ENCODE data around the gene COL8A1. TPM values are rescaled to one million over a fixed set of nuclear protein-coding genes. Genes with fewer than 3 reads are reported as not detected.
A peak's percentile ranks its signal among the peaks of the same experiment; 100 is the strongest.
"Not testable (repeated sequence)": the region's sequence is repeated elsewhere in the genome, so short reads cannot be mapped to it uniquely, and the experiment has no call there.

COL8A1 gene
- polyA plus RNA-seq, 1 donor: 6.6 TPM

- no peaks in the 10 kb centered on the region for H3K36me3 ChIP-seq (ENCODE audit: control insufficient read depth, insufficient read depth, low read length)
- H3K27ac ChIP-seq (ENCODE audit: low read length): no peak overlapping the region
- no peak for DNase-seq
- WGBS (ENCODE audit: insufficient coverage, low lambda C conversion rate): 62% methylated on average over 3 of the region's 8 CpGs
- no peaks in the 10 kb centered on the region for H3K4me1 ChIP-seq (ENCODE audit: control insufficient read depth, insufficient read depth, low read length)
- no peaks in the 10 kb centered on the region for H3K27me3 ChIP-seq (ENCODE audit: control insufficient read depth, insufficient read depth, low read length)
- no peak overlapping the region for H3K4me3 ChIP-seq (ENCODE audit: low read length)
- H3K9me3 ChIP-seq (ENCODE audit: control insufficient read depth, low read depth, low read length): no peaks in the 10 kb centered on the region
These were observed 82.7 kb downstream of the COL8A1 start for GRCh38 chr3:99720985-99721632.

- no peak overlapping the region for H3K4me3 ChIP-seq (ENCODE audit: low read length)
- no peaks in the 10 kb centered on the region for H3K4me1 ChIP-seq (ENCODE audit: control insufficient read depth, insufficient read depth, low read length)
- WGBS (ENCODE audit: insufficient coverage, low lambda C conversion rate): 80% methylated on average over 1 of the region's 2 CpGs
- H3K27ac ChIP-seq (ENCODE audit: low read length): no peak overlapping the region
- no peaks in the 10 kb centered on the region for H3K27me3 ChIP-seq (ENCODE audit: control insufficient read depth, insufficient read depth, low read length)
- no peaks in the 10 kb centered on the region for H3K9me3 ChIP-seq (ENCODE audit: control insufficient read depth, low read depth, low read length)
- DNase-seq: no peak
- no peaks in the 10 kb centered on the region for H3K36me3 ChIP-seq (ENCODE audit: control insufficient read depth, insufficient read depth, low read length)
These were observed 83.2 kb downstream of the COL8A1 start for GRCh38 chr3:99721633-99722007.

- no peak for DNase-seq
- WGBS (ENCODE audit: insufficient coverage, low lambda C conversion rate): 38% methylated on average over 1 of the region's 1 CpG
- Histone ChIP-seq H3K36me3 (ENCODE audit: control insufficient read depth, insufficient read depth, low read length) (no peaks in the 10 kb centered on the region), H3K27ac (ENCODE audit: low read length) (no peak overlapping the region), H3K9me3 (ENCODE audit: control insufficient read depth, low read depth, low read length) (no peaks in the 10 kb centered on the region), H3K27me3 (ENCODE audit: control insufficient read depth, insufficient read depth, low read length) (no peaks in the 10 kb centered on the region), H3K4me1 (ENCODE audit: control insufficient read depth, insufficient read depth, low read length) (no peaks in the 10 kb centered on the region), H3K4me3 (ENCODE audit: low read length) (no peak overlapping the region)
These were observed 85.9 kb downstream of the COL8A1 start for GRCh38 chr3:99724276-99724675.

- Histone ChIP-seq H3K27me3 (ENCODE audit: control insufficient read depth, insufficient read depth, low read length) (no peaks in the 10 kb centered on the region), H3K36me3 (ENCODE audit: control insufficient read depth, insufficient read depth, low read length) (no peaks in the 10 kb centered on the region), H3K4me1 (ENCODE audit: control insufficient read depth, insufficient read depth, low read length) (no peaks in the 10 kb centered on the region), H3K27ac (ENCODE audit: low read length) (no peak overlapping the region), H3K9me3 (ENCODE audit: control insufficient read depth, low read depth, low read length) (no peaks in the 10 kb centered on the region), H3K4me3 (ENCODE audit: low read length) (no peak overlapping the region)
- 100% methylated on average over 1 of the region's 2 CpGs for WGBS (ENCODE audit: insufficient coverage, low lambda C conversion rate)
- no peak for DNase-seq
These were observed 92.5 kb downstream of the COL8A1 start for GRCh38 chr3:99730870-99731269.

GRCh38 chr3:99731499-99731898 lies 93.1 kb downstream of the COL8A1 start:
- Histone ChIP-seq H3K4me1 (ENCODE audit: control insufficient read depth, insufficient read depth, low read length) (no peaks in the 10 kb centered on the region), H3K27ac (ENCODE audit: low read length) (no peak overlapping the region), H3K9me3 (ENCODE audit: control insufficient read depth, low read depth, low read length) (no peaks in the 10 kb centered on the region), H3K4me3 (ENCODE audit: low read length) (no peak overlapping the region), H3K36me3 (ENCODE audit: control insufficient read depth, insufficient read depth, low read length) (no peaks in the 10 kb centered on the region), H3K27me3 (ENCODE audit: control insufficient read depth, insufficient read depth, low read length) (no peaks in the 10 kb centered on the region)
- DNase-seq: no peak
- no CpG with 5 or more reads among the region's 1 CpG for WGBS (ENCODE audit: insufficient coverage, low lambda C conversion rate)

GRCh38 chr3:99740371-99740770 lies 102.0 kb downstream of the COL8A1 start:
- not testable (repeated sequence) for H3K9me3 ChIP-seq (ENCODE audit: control insufficient read depth, low read depth, low read length); H3K36me3 ChIP-seq (ENCODE audit: control insufficient read depth, insufficient read depth, low read length); H3K27ac ChIP-seq (ENCODE audit: low read length); H3K4me3 ChIP-seq (ENCODE audit: low read length); DNase-seq; H3K27me3 ChIP-seq (ENCODE audit: control insufficient read depth, insufficient read depth, low read length); H3K4me1 ChIP-seq (ENCODE audit: control insufficient read depth, insufficient read depth, low read length)
- WGBS (ENCODE audit: insufficient coverage, low lambda C conversion rate): 80% methylated on average over 1 of the region's 2 CpGs

- WGBS (ENCODE audit: insufficient coverage, low lambda C conversion rate): no CpG with 5 or more reads among the region's 2 CpGs
- Histone ChIP-seq H3K27ac (ENCODE audit: low read length) (no peak overlapping the region), H3K4me3 (ENCODE audit: low read length) (no peak overlapping the region), H3K27me3 (ENCODE audit: control insufficient read depth, insufficient read depth, low read length) (no peaks in the 10 kb centered on the region), H3K4me1 (ENCODE audit: control insufficient read depth, insufficient read depth, low read length) (no peaks in the 10 kb centered on the region), H3K36me3 (ENCODE audit: control insufficient read depth, insufficient read depth, low read length) (no peaks in the 10 kb centered on the region), H3K9me3 (ENCODE audit: control insufficient read depth, low read depth, low read length) (no peaks in the 10 kb centered on the region)
- DNase-seq: no peak
These were observed 103.2 kb downstream of the COL8A1 start for GRCh38 chr3:99741588-99741987.

- WGBS (ENCODE audit: insufficient coverage, low lambda C conversion rate): no CpG with 5 or more reads among the region's 3 CpGs
- H3K36me3 ChIP-seq (ENCODE audit: control insufficient read depth, insufficient read depth, low read length): no peaks in the 10 kb centered on the region
- H3K27me3 ChIP-seq (ENCODE audit: control insufficient read depth, insufficient read depth, low read length): no peaks in the 10 kb centered on the region
- H3K27ac ChIP-seq (ENCODE audit: low read length): no peak overlapping the region
- H3K9me3 ChIP-seq (ENCODE audit: control insufficient read depth, low read depth, low read length): no peaks in the 10 kb centered on the region
- H3K4me3 ChIP-seq (ENCODE audit: low read length): no peak overlapping the region
- DNase-seq: no peak
- H3K4me1 ChIP-seq (ENCODE audit: control insufficient read depth, insufficient read depth, low read length): no peaks in the 10 kb centered on the region
These were observed 109.5 kb downstream of the COL8A1 start for GRCh38 chr3:99747915-99748314.

- DNase-seq: no peak
- H3K4me3 ChIP-seq (ENCODE audit: low read length): no peak overlapping the region
- no peaks in the 10 kb centered on the region for H3K9me3 ChIP-seq (ENCODE audit: control insufficient read depth, low read depth, low read length)
- H3K4me1 ChIP-seq (ENCODE audit: control insufficient read depth, insufficient read depth, low read length): no peaks in the 10 kb centered on the region
- H3K36me3 ChIP-seq (ENCODE audit: control insufficient read depth, insufficient read depth, low read length): no peaks in the 10 kb centered on the region
- 92% methylated on average over 4 of the region's 4 CpGs for WGBS (ENCODE audit: insufficient coverage, low lambda C conversion rate)
- peaks cover 2% of the 10 kb centered on the region for H3K27me3 ChIP-seq (ENCODE audit: control insufficient read depth, insufficient read depth, low read length)
- H3K27ac ChIP-seq (ENCODE audit: low read length): no peak overlapping the region
These were observed 113.3 kb downstream of the COL8A1 start for GRCh38 chr3:99751649-99752048.

GRCh38 chr3:99753268-99753975 lies 115.0 kb downstream of the COL8A1 start:
- Histone ChIP-seq H3K27me3 (ENCODE audit: control insufficient read depth, insufficient read depth, low read length) (peaks cover 3% of the 10 kb centered on the region), H3K9me3 (ENCODE audit: control insufficient read depth, low read depth, low read length) (no peaks in the 10 kb centered on the region), H3K36me3 (ENCODE audit: control insufficient read depth, insufficient read depth, low read length) (no peaks in the 10 kb centered on the region), H3K4me3 (ENCODE audit: low read length) (no peak overlapping the region), H3K4me1 (ENCODE audit: control insufficient read depth, insufficient read depth, low read length) (no peaks in the 10 kb centered on the region), H3K27ac (ENCODE audit: low read length) (no peak overlapping the region)
- WGBS (ENCODE audit: insufficient coverage, low lambda C conversion rate): no CpG with 5 or more reads among the region's 3 CpGs
- peak; percentile 7 to 13 for DNase-seq

- no peak for DNase-seq
- no peak overlapping the region for H3K4me3 ChIP-seq (ENCODE audit: low read length)
- H3K27ac ChIP-seq (ENCODE audit: low read length): no peak overlapping the region
- H3K4me1 ChIP-seq (ENCODE audit: control insufficient read depth, insufficient read depth, low read length): no peaks in the 10 kb centered on the region
- WGBS (ENCODE audit: insufficient coverage, low lambda C conversion rate): no CpG with 5 or more reads among the region's 6 CpGs
- H3K9me3 ChIP-seq (ENCODE audit: control insufficient read depth, low read depth, low read length): no peaks in the 10 kb centered on the region
- H3K36me3 ChIP-seq (ENCODE audit: control insufficient read depth, insufficient read depth, low read length): no peaks in the 10 kb centered on the region
- peaks cover 3% of the 10 kb centered on the region for H3K27me3 ChIP-seq (ENCODE audit: control insufficient read depth, insufficient read depth, low read length)
These were observed 117.4 kb downstream of the COL8A1 start for GRCh38 chr3:99755831-99756230.
